Measurements from ENCODE around the gene LRP1B. TPM values are rescaled to one million over a fixed set of nuclear protein-coding genes. Genes with fewer than 3 reads are reported as not detected.

The LRP1B gene
- polyA plus RNA-seq, 1 donor from 2014 or later, result 12.7 TPM

- no peak overlapping the region for H3K9ac ChIP-seq (ENCODE audit: low read length)
- peaks cover 7% of the 10 kb centered on the region for H3K27me3 ChIP-seq (ENCODE audit: insufficient read depth, low read depth, low read length)
- TF ChIP-seq RAD21 (conservative IDR thresholded peaks at IDR 0.05) (no peak), CTCF (IDR thresholded peaks at IDR 0.05; ENCODE audit: poor library complexity, severe bottlenecking) (no peak), SMC3 (conservative IDR thresholded peaks at IDR 0.05; ENCODE audit: poor library complexity) (peak; percentile 19), MXI1 (conservative IDR thresholded peaks at IDR 0.05; ENCODE audit: poor library complexity, severe bottlenecking) (peak; percentile 63), EZH2 (IDR thresholded peaks at IDR 0.05; ENCODE audit: borderline replicate concordance, insufficient read depth, low read length, poor library complexity, severe bottlenecking) (no peak), POLR2AphosphoS5 (IDR thresholded peaks at IDR 0.05) (peak; percentile 86), REST (IDR thresholded peaks at IDR 0.05; ENCODE audit: borderline replicate concordance) (peak; percentile 33), EP300 (conservative IDR thresholded peaks at IDR 0.05; ENCODE audit: poor library complexity, severe bottlenecking) (peak; percentile 92), TAF1 (IDR thresholded peaks at IDR 0.05; ENCODE audit: low read depth) (no peak)
- H2AFZ ChIP-seq (ENCODE audit: low read depth, low read length), result no peak overlapping the region
- H3K36me3 ChIP-seq (ENCODE audit: insufficient read depth, low read length), result no peaks in the 10 kb centered on the region
- no peak overlapping the region for H3K4me3 ChIP-seq (ENCODE audit: low read length)
- peaks cover 11% of the 10 kb centered on the region for H3F3A ChIP-seq (ENCODE audit: insufficient read depth, low read length, poor library complexity, severe bottlenecking)
- H3K79me2 ChIP-seq (replicated peaks; ENCODE audit: insufficient read depth, low read length), result no peaks in the 10 kb centered on the region
- no peaks in the 10 kb centered on the region for H3K9me3 ChIP-seq (ENCODE audit: low read length)
- no peaks in the 10 kb centered on the region for H3K9me2 ChIP-seq (ENCODE audit: insufficient read depth, low read length)
- peak overlapping the region; percentile 9 for H3K4me2 ChIP-seq (ENCODE audit: low read length)
- H3K27ac ChIP-seq (ENCODE audit: low read length), result no peak overlapping the region
- H4K20me1 ChIP-seq (ENCODE audit: insufficient read depth), result no peaks in the 10 kb centered on the region
Observed at GRCh38 chr2:141707486-141707885, 423.3 kb downstream of the LRP1B start.

- Histone ChIP-seq H3K4me3 (ENCODE audit: low read length) (no peak overlapping the region), H3K79me2 (replicated peaks; ENCODE audit: insufficient read depth, low read length) (no peaks in the 10 kb centered on the region), H3K9ac (ENCODE audit: low read length) (no peak overlapping the region), H3K27ac (ENCODE audit: low read length) (no peak overlapping the region), H3K4me2 (ENCODE audit: low read length) (no peak overlapping the region), H3K36me3 (ENCODE audit: insufficient read depth, low read length) (no peaks in the 10 kb centered on the region), H3F3A (ENCODE audit: insufficient read depth, low read length, poor library complexity, severe bottlenecking) (peaks cover 11% of the 10 kb centered on the region), H4K20me1 (ENCODE audit: insufficient read depth) (no peaks in the 10 kb centered on the region), H3K27me3 (ENCODE audit: insufficient read depth, low read depth, low read length) (peaks cover 7% of the 10 kb centered on the region), H2AFZ (ENCODE audit: low read depth, low read length) (no peak overlapping the region), H3K9me2 (ENCODE audit: insufficient read depth, low read length) (no peaks in the 10 kb centered on the region), H3K9me3 (ENCODE audit: low read length) (no peaks in the 10 kb centered on the region)
- TF ChIP-seq EP300 (conservative IDR thresholded peaks at IDR 0.05; ENCODE audit: poor library complexity, severe bottlenecking) (no peak), MXI1 (conservative IDR thresholded peaks at IDR 0.05; ENCODE audit: poor library complexity, severe bottlenecking) (no peak), TAF1 (IDR thresholded peaks at IDR 0.05; ENCODE audit: low read depth) (no peak), REST (IDR thresholded peaks at IDR 0.05; ENCODE audit: borderline replicate concordance) (no peak), EZH2 (IDR thresholded peaks at IDR 0.05; ENCODE audit: borderline replicate concordance, insufficient read depth, low read length, poor library complexity, severe bottlenecking) (no peak), CTCF (IDR thresholded peaks at IDR 0.05; ENCODE audit: poor library complexity, severe bottlenecking) (no peak), SMC3 (conservative IDR thresholded peaks at IDR 0.05; ENCODE audit: poor library complexity) (no peak), RAD21 (conservative IDR thresholded peaks at IDR 0.05) (no peak)
Observed at GRCh38 chr2:141704541-141704940, 426.3 kb downstream of the LRP1B start.

Data from neural cell (in vitro differentiated cells).